ENCODE measurements around the gene NKAPD1. TPM values are rescaled to one million over a fixed set of nuclear protein-coding genes. Genes with fewer than 3 reads are reported as not detected.

Gene NKAPD1, protein sequence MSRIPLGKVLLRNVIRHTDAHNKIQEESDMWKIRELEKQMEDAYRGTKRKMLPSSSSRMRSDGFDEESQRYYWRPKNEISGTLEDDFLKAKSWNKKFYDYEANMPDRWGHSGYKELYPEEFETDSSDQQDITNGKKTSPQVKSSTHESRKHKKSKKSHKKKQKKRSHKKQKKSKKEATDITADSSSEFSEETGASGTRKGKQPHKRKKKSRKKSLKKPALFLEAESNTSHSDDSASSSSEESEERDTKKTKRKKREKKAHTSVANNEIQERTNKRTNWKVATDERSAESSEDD
- polyA plus RNA-seq (2013, experiment 1 of 2): 51.1 TPM
- polyA plus RNA-seq (2013, experiment 2 of 2): 52.5 TPM

DNA sequence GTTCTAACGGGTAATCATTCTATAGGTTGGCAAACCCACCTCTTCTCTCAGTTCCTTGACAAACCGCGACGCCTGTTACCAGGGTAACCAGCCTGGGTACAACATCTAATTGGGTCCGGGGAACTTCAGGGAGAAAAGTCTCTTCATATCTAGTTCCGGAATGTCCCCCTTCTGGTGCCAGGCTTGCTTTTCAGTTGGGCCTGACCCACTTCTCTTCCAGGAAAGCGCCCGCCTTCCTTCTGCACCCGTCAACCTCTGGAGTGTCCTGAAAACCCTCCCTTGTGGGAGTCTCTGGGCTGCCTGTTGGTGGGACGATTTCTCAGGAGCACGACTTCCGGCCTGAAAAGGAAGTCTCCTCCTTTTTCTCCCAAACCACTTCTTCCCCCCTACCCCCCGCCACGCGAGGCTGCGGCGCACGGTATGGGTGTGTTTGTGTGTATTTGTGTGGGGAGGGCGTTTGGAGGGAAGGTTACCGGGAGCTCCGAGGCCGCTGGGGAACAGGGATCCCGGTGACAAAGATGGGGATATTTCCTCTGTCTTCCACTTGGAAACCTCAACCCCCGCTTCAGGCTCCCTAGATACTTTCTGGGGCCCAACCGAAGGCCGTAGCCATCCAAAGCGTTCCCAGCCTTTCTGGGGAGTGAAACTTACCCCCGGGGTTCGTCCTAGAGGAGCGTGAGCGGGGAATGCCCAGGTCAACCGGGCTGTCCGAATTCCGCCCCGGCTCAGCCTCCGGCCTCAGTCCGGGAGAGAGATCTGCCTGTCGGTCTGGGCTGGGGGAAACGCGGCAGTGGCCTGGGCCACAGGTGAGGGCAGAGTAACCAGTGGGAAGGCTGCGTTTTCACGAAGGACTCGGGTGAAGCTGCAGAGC lies at the start of gene NKAPD1, which contains the start of gene PIH1D2:
TSS of gene NKAPD1 (plus strand) at position 359 of the 871 bp plus-strand sequence. CDS start 1,276 bp downstream, outside the sequence.
TSS of gene PIH1D2 (minus strand) at position 77 of the 871 bp plus-strand sequence. CDS start 843 bp downstream, outside the sequence.
- H3K23ac ChIP-seq (ENCODE audit: low read length in 2 of 2): no peak within 1 kb of the TSS

DNA sequence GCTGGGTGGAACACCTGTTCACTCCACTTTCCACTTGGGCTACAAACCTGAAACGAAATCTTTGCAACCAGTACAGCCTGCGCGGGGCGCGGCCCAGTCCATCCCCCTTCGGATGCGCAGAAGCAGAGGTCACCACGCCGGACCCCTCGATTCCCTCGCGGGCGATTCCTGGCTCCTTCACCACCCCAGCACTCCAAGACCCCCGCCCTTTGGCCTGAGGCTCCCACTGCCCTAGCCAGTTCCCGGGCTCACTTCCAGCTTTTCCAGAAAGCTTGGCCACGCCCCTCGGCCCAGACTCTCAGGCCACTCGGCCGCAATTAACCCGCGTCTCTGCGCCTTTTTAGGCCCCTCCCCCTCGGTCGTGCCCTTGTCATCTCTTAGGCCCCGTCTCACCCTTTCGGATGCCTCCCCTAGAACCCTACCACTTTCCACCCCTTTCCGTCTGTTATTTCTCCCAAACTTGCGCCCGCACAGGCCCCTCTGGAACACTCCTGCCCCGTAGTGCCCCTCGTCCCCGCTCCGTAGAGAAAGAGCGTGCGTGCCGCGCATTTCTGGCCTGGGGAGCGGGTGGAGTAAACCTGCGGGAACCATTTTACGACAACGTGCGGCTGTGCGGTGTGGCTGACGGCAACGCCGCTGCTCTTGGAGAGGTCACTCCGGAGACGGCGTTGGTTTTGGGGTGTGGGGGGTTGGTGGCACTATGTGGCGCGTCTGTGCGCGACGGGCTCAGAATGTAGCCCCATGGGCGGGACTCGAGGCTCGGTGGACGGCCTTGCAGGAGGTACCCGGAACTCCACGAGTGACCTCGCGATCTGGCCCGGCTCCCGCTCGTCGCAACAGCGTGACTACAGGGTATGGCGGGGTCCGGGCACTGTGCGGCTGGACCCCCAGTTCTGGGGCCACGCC lies 49.1 kb upstream of the NKAPD1 start, which contains the start of gene DLAT:
TSS of gene DLAT (plus strand) at position 636 of the 906 bp plus-strand sequence. CDS start at position 701, 65 bp downstream.
- Histone ChIP-seq H4K91ac (ENCODE audit: low read length) (peak within 1 kb of the TSS; percentile 86), H4K8ac (ENCODE audit: low read length) (peak within 1 kb of the TSS; percentile 85), H2AK5ac (ENCODE audit: low read length, severe bottlenecking) (no peak within 1 kb of the TSS), H3K14ac (ENCODE audit: low read length in 2 of 2) (peak within 1 kb of the TSS in 1 of 2 experiments; percentile 94), H3K4ac (ENCODE audit: low read depth in 1 of 2, low read length in 2 of 2) (peak within 1 kb of the TSS; percentile 96 to 97), H2BK12ac (ENCODE audit: low read length in 2 of 2) (peak within 1 kb of the TSS; percentile 23 to 64), H2BK15ac (ENCODE audit: low read depth, poor library complexity, severe bottlenecking) (peak within 1 kb of the TSS; percentile 44), H3K18ac (ENCODE audit: low read depth in 1 of 2, low read length in 2 of 2) (peak within 1 kb of the TSS; percentile 40 to 97), H2BK5ac (ENCODE audit: low read depth, low read length, poor library complexity, severe bottlenecking) (no peak within 1 kb of the TSS), H3K27me3 (ENCODE audit: control insufficient read depth in 1 of 2, insufficient read depth in 1 of 2, low read length in 2 of 2) (no peaks in the 10 kb centered on the region), H3K9me3 (ENCODE audit: control insufficient read depth, low read length) (no peaks in the 10 kb centered on the region), H3K9ac (ENCODE audit: low read length) (peak within 1 kb of the TSS; percentile 92), H3K4me2 (ENCODE audit: low read length, poor library complexity, severe bottlenecking) (peak within 1 kb of the TSS; percentile 70), H3K4me1 (ENCODE audit: control insufficient read depth, insufficient read depth, low read depth, low read length) (peaks cover 2% of the 10 kb centered on the region), H2AFZ (ENCODE audit: low read depth, low read length) (peak within 1 kb of the TSS; percentile 97), H3K23ac (ENCODE audit: low read length in 2 of 2) (peak within 1 kb of the TSS in 1 of 2 experiments; percentile 97), H3K4me3 (ENCODE audit: insufficient read depth in 1 of 2, low read depth in 1 of 2, low read length in 2 of 2) (peak within 1 kb of the TSS; percentile 97 to 98), H2BK120ac (ENCODE audit: low read depth, low read length) (peak within 1 kb of the TSS; percentile 81), H3K27ac (ENCODE audit: low read length, poor library complexity, severe bottlenecking) (peak within 1 kb of the TSS; percentile 61), H3K36me3 (ENCODE audit: control insufficient read depth in 1 of 2, insufficient read depth in 2 of 2, low read depth in 1 of 2, low read length in 2 of 2) (peaks cover 12 to 42% of the 10 kb centered on the region in 2 experiments), H3K79me1 (replicated peaks; ENCODE audit: low read length, poor library complexity, severe bottlenecking) (peaks cover 18% of the 10 kb centered on the region)
- under 1% methylated on average over 71 of the region's 71 CpGs for WGBS
- DNase-seq: peak; percentile 87

More for the DNA sequence above, at the start of gene NKAPD1, which contains the start of gene PIH1D2:
- H3K4me2 ChIP-seq (ENCODE audit: low read length, poor library complexity, severe bottlenecking): peak within 1 kb of the TSS; percentile 51
- peak within 1 kb of the TSS in 1 of 2 experiments; percentile 59 for H2BK12ac ChIP-seq (ENCODE audit: low read length in 2 of 2)
- H2BK120ac ChIP-seq (ENCODE audit: low read depth, low read length): peak within 1 kb of the TSS; percentile 95
- H2AK5ac ChIP-seq (ENCODE audit: low read length, severe bottlenecking): no peak within 1 kb of the TSS
- H2AFZ ChIP-seq (ENCODE audit: low read depth, low read length): peak within 1 kb of the TSS; percentile 79
- H3K9ac ChIP-seq (ENCODE audit: low read length): peak within 1 kb of the TSS; percentile 96
- peak within 1 kb of the TSS; percentile 97 for H2BK5ac ChIP-seq (ENCODE audit: low read depth, low read length, poor library complexity, severe bottlenecking)
- under 1% methylated on average over 31 of the region's 43 CpGs for WGBS
- H3K4me1 ChIP-seq (ENCODE audit: control insufficient read depth, insufficient read depth, low read depth, low read length): no peaks in the 10 kb centered on the region
- peak within 1 kb of the TSS; percentile 84 to 85 for H3K18ac ChIP-seq (ENCODE audit: low read depth in 1 of 2, low read length in 2 of 2)
- peak within 1 kb of the TSS; percentile 99 for H3K27ac ChIP-seq (ENCODE audit: low read length, poor library complexity, severe bottlenecking)
- DNase-seq: peak; percentile 94
- H3K4me3 ChIP-seq (ENCODE audit: insufficient read depth in 1 of 2, low read depth in 1 of 2, low read length in 2 of 2): peak within 1 kb of the TSS; percentile 90 to 96
- peak within 1 kb of the TSS; percentile 99 for H4K8ac ChIP-seq (ENCODE audit: low read length)
- peaks cover 17% of the 10 kb centered on the region for H3K79me1 ChIP-seq (replicated peaks; ENCODE audit: low read length, poor library complexity, severe bottlenecking)
- peak within 1 kb of the TSS; percentile 95 for H4K91ac ChIP-seq (ENCODE audit: low read length)
- H2BK15ac ChIP-seq (ENCODE audit: low read depth, poor library complexity, severe bottlenecking): peak within 1 kb of the TSS; percentile 96
- H3K36me3 ChIP-seq (ENCODE audit: control insufficient read depth in 1 of 2, insufficient read depth in 2 of 2, low read depth in 1 of 2, low read length in 2 of 2): peaks cover 5 to 40% of the 10 kb centered on the region in 2 experiments
- peak within 1 kb of the TSS in 1 of 2 experiments; percentile 89 for H3K14ac ChIP-seq (ENCODE audit: low read length in 2 of 2)
- no peaks in the 10 kb centered on the region for H3K27me3 ChIP-seq (ENCODE audit: control insufficient read depth in 1 of 2, insufficient read depth in 1 of 2, low read length in 2 of 2)
- H3K4ac ChIP-seq (ENCODE audit: low read depth in 1 of 2, low read length in 2 of 2): peak within 1 kb of the TSS; percentile 46 to 54
- H3K9me3 ChIP-seq (ENCODE audit: control insufficient read depth, low read length): no peaks in the 10 kb centered on the region

DNA sequence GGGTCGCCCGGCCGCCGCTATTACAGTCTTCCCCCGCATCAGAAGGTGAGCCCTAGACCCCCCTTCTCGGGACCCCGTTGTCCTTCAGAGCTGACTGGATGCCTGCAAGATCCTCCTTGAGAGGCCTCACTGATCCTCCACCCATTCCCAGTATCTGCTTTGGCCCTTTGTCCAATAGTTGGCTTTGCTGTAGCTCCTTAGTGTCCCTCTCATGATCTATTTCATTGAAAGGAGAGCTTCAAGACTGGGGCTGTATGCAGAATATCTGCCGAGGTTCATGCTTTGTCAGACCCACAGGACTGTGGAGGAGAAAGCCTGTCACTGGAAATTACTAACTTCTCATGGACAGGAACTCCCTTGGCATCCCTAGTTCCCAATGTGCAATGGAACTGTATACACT lies 48.4 kb upstream of the NKAPD1 start:
- H2AK5ac ChIP-seq (ENCODE audit: low read length, severe bottlenecking): no peak overlapping the region
- peak overlapping the region in 1 of 2 experiments; percentile 94 for H3K14ac ChIP-seq (ENCODE audit: low read length in 2 of 2)
- peak; percentile 62 for DNase-seq
- H2AFZ ChIP-seq (ENCODE audit: low read depth, low read length): peak overlapping the region; percentile 97
- peak overlapping the region; percentile 81 for H2BK120ac ChIP-seq (ENCODE audit: low read depth, low read length)
- H3K79me1 ChIP-seq (replicated peaks; ENCODE audit: low read length, poor library complexity, severe bottlenecking): peaks cover 21% of the 10 kb centered on the region
- peak overlapping the region in 1 of 2 experiments; percentile 97 for H3K23ac ChIP-seq (ENCODE audit: low read length in 2 of 2)
- no peaks in the 10 kb centered on the region for H3K27me3 ChIP-seq (ENCODE audit: control insufficient read depth in 1 of 2, insufficient read depth in 1 of 2, low read length in 2 of 2)
- H3K4me2 ChIP-seq (ENCODE audit: low read length, poor library complexity, severe bottlenecking): peak overlapping the region; percentile 70
- peaks cover 2% of the 10 kb centered on the region for H3K4me1 ChIP-seq (ENCODE audit: control insufficient read depth, insufficient read depth, low read depth, low read length)
- peak overlapping the region; percentile 40 to 97 for H3K18ac ChIP-seq (ENCODE audit: low read depth in 1 of 2, low read length in 2 of 2)
- peak overlapping the region; percentile 40 for H3K27ac ChIP-seq (ENCODE audit: low read length, poor library complexity, severe bottlenecking)
- H3K9me3 ChIP-seq (ENCODE audit: control insufficient read depth, low read length): no peaks in the 10 kb centered on the region
- under 1% methylated on average over 8 of the region's 8 CpGs for WGBS
- H3K4me3 ChIP-seq (ENCODE audit: insufficient read depth in 1 of 2, low read depth in 1 of 2, low read length in 2 of 2): peak overlapping the region; percentile 97 to 98
- H3K9ac ChIP-seq (ENCODE audit: low read length): peak overlapping the region; percentile 92
- H2BK5ac ChIP-seq (ENCODE audit: low read depth, low read length, poor library complexity, severe bottlenecking): no peak overlapping the region
- peak overlapping the region; percentile 86 for H4K91ac ChIP-seq (ENCODE audit: low read length)
- H2BK15ac ChIP-seq (ENCODE audit: low read depth, poor library complexity, severe bottlenecking): peak overlapping the region; percentile 44
- H3K4ac ChIP-seq (ENCODE audit: low read depth in 1 of 2, low read length in 2 of 2): peak overlapping the region; percentile 96 to 97
- H4K8ac ChIP-seq (ENCODE audit: low read length): peak overlapping the region; percentile 85
- H3K36me3 ChIP-seq (ENCODE audit: control insufficient read depth in 1 of 2, insufficient read depth in 2 of 2, low read depth in 1 of 2, low read length in 2 of 2): peaks cover 15 to 42% of the 10 kb centered on the region in 2 experiments
- H2BK12ac ChIP-seq (ENCODE audit: low read length in 2 of 2): peak overlapping the region; percentile 23 to 64
